ENCODE data around the gene MCF2. TPM values are rescaled to one million over a fixed set of nuclear protein-coding genes. Genes with fewer than 3 reads are reported as not detected.

The MCF2 gene
- total and polyA plus RNA-seq, 2 experiments from 2014 or later = 1.1 to 1.4 TPM

DNA sequence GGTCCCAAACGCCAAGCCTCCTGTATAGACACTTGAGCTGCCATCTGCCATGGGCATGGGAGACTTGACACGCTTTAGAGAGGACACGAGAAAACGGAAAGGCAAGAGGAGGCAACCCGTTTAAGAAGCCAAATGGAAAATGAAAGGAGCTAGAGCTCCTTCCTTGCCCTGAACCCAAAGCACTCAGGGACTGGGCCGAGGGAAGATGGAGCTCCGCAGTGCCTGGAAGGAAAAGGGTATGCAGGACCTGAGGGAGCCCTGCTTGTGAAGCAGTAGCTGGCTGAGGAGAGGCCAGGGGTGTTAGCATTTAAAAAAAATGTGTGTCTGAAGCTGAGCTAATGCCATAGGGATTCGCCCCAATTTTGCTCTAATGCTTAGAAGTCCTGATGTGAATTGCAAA, 15.1 kb downstream of the MCF2 start:
- no peak for TF ChIP-seq EZH2phosphoT487 (IDR thresholded peaks at IDR 0.05; ENCODE audit: unreplicated experiment)
- no peak for TF ChIP-seq ZNF462 (CRISPR knock-in tag; IDR thresholded peaks at IDR 0.05)
- TF ChIP-seq, protein P1, sequence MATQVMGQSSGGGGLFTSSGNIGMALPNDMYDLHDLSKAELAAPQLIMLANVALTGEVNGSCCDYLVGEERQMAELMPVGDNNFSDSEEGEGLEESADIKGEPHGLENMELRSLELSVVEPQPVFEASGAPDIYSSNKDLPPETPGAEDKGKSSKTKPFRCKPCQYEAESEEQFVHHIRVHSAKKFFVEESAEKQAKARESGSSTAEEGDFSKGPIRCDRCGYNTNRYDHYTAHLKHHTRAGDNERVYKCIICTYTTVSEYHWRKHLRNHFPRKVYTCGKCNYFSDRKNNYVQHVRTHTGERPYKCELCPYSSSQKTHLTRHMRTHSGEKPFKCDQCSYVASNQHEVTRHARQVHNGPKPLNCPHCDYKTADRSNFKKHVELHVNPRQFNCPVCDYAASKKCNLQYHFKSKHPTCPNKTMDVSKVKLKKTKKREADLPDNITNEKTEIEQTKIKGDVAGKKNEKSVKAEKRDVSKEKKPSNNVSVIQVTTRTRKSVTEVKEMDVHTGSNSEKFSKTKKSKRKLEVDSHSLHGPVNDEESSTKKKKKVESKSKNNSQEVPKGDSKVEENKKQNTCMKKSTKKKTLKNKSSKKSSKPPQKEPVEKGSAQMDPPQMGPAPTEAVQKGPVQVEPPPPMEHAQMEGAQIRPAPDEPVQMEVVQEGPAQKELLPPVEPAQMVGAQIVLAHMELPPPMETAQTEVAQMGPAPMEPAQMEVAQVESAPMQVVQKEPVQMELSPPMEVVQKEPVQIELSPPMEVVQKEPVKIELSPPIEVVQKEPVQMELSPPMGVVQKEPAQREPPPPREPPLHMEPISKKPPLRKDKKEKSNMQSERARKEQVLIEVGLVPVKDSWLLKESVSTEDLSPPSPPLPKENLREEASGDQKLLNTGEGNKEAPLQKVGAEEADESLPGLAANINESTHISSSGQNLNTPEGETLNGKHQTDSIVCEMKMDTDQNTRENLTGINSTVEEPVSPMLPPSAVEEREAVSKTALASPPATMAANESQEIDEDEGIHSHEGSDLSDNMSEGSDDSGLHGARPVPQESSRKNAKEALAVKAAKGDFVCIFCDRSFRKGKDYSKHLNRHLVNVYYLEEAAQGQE (IDR thresholded peaks at IDR 0.05; ENCODE audit: unreplicated experiment) = no peak
- TF ChIP-seq ZNF331 (CRISPR knock-in tag; IDR thresholded peaks at IDR 0.05; ENCODE audit: low read depth) = no peak
- TF ChIP-seq POLR2AphosphoS5 (IDR thresholded peaks at IDR 0.05; ENCODE audit: low read depth) = no peak
- Histone ChIP-seq H2AFZ (peak overlapping the region; percentile 66; the same call in 1 of the 2 replicates), H3K4me3 (peak overlapping the region; percentile 55), H3K27me3 (ENCODE audit: insufficient read depth) (peaks cover 27% of the 10 kb centered on the region), H3K4me1 (ENCODE audit: insufficient read depth) (peaks cover 4% of the 10 kb centered on the region; the same call in 1 of the 2 replicates), H3K9me2 (ENCODE audit: insufficient read depth) (no peaks in the 10 kb centered on the region), H3K36me3 (ENCODE audit: insufficient read depth) (no peaks in the 10 kb centered on the region), H3F3A (replicated peaks; ENCODE audit: low read depth) (no peaks in the 10 kb centered on the region), H3K27ac (ENCODE audit: low read depth) (no peak overlapping the region), H4K20me1 (replicated peaks; ENCODE audit: insufficient read depth) (no peaks in the 10 kb centered on the region), H3K4me2 (no peak overlapping the region; the same call in 1 of the 2 replicates), H3K79me2 (replicated peaks; ENCODE audit: insufficient read depth) (no peaks in the 10 kb centered on the region)
- Mint-ChIP-seq H3K9me3 (no peaks in the 10 kb centered on the region), H3K36me3 (ENCODE audit: low read depth) (no peaks in the 10 kb centered on the region), H3K4me3 (peak overlapping the region; percentile 58), H3K27me3 (ENCODE audit: insufficient read depth, low read depth, poor library complexity) (peaks cover 6% of the 10 kb centered on the region), H3K4me1 (peaks cover 11% of the 10 kb centered on the region; the same call in 2 of the 3 replicates), H3K27ac (no peak overlapping the region)
- ATAC-seq (peak; percentile 52), DNase-seq (ENCODE audit: low spot score) (no peak)
